Fibroblast of villous mesenchyme (primary cell): ENCODE results near the gene CLTA. TPM values are rescaled to one million over a fixed set of nuclear protein-coding genes. Genes with fewer than 3 reads are reported as not detected.
A peak's percentile ranks its signal among the peaks of the same experiment; 100 is the strongest.
"Not testable (repeated sequence)": the region's sequence is repeated elsewhere in the genome, so short reads cannot be mapped to it uniquely, and the experiment has no call there.

Experiments
- DNase-seq: peaks from one replicate; pipeline ENCODE4 v3.0.0-alpha.2; 2010; ENCODE audit warnings: low read depth
- H3K4me3 ChIP-seq: 2 replicates; pipeline ENCODE4 v1.5.1; 2011; ENCODE audit warnings: low read depth, mild to moderate bottlenecking, low read length
- total RNA-seq: library from RNA; depleted of rRNA; stranded (reverse); fragments of >200 nt; gene quantifications from 2 replicates; pipeline ENCODE4 v1.2.3, GENCODE V29; 2012
- TF ChIP-seq, protein P1 (sequence below): IDR thresholded peaks from 2 replicates; pipeline ENCODE4 v1.5.1; 2012; ENCODE audit warnings: low read depth, mild to moderate bottlenecking, low read length; ENCODE audit not compliant: insufficient read depth

Gene CLTA
- total RNA-seq, 1 donor = 194 TPM

DNA sequence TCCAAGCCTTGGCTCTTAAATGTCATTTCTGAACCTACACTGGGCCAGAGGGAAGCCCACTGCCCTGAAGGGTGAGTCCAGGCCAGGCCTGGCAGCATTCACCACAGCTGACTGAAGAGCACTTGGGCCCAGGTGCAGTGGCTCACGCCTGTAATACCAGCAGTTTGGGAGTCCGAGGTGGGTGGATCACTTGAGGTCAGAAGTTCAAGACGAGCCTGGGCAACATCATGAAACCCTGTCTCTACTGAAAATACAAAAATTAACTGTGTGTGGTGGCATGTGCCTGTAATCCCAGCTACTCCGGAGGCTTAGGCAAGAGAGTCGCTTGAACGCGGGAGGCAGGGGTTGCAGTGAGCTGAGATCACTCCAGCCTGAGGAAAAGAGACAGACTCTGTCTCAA, 16.4 kb upstream of the CLTA start:
- DNase-seq = no peak
- H3K4me3 ChIP-seq = no peak overlapping the region
- TF ChIP-seq, protein P1, sequence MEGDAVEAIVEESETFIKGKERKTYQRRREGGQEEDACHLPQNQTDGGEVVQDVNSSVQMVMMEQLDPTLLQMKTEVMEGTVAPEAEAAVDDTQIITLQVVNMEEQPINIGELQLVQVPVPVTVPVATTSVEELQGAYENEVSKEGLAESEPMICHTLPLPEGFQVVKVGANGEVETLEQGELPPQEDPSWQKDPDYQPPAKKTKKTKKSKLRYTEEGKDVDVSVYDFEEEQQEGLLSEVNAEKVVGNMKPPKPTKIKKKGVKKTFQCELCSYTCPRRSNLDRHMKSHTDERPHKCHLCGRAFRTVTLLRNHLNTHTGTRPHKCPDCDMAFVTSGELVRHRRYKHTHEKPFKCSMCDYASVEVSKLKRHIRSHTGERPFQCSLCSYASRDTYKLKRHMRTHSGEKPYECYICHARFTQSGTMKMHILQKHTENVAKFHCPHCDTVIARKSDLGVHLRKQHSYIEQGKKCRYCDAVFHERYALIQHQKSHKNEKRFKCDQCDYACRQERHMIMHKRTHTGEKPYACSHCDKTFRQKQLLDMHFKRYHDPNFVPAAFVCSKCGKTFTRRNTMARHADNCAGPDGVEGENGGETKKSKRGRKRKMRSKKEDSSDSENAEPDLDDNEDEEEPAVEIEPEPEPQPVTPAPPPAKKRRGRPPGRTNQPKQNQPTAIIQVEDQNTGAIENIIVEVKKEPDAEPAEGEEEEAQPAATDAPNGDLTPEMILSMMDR = no peak

DNA sequence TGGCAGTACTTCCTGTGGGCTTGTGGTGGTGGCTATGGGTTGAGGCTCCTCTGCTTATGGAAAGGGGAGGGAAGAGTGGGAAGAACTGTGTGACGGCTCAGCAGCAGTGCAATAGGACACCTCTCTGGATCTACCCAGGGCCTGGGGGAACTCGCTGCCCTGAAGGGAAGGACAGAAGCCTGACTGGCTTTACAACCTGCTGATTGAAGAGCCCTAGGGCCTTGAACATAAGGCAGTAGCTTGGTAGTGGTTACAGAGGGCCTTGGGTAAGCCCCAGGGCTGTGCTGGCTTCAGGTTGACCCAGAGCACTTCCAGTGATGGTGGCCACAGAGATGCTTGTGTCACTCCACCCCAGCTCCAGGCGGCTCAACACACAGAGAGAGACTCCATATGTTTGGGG, 16.0 kb upstream of the CLTA start:
- DNase-seq = no peak
- no peak overlapping the region for H3K4me3 ChIP-seq
- TF ChIP-seq, protein P1 = no peak

DNA sequence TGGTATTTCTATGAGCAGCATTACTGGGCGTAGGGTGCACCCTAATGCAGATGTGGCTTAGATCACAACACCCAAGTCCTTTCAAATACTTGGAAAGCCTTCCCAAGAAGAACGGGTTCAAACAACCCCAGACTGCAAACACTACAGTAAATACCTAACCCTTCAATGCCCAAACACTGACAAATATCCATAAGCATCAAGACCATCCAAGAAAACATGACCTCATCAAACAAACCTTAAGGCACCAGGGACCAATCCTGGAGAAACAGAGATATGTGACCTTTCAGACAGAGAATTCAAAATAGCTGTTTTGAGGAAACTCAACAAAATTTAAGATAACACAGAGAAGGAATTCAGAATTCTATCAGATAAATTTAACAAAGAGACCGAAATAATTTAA, 15.5 kb upstream of the CLTA start:
- not testable (repeated sequence) for DNase-seq, H3K4me3 ChIP-seq

DNA sequence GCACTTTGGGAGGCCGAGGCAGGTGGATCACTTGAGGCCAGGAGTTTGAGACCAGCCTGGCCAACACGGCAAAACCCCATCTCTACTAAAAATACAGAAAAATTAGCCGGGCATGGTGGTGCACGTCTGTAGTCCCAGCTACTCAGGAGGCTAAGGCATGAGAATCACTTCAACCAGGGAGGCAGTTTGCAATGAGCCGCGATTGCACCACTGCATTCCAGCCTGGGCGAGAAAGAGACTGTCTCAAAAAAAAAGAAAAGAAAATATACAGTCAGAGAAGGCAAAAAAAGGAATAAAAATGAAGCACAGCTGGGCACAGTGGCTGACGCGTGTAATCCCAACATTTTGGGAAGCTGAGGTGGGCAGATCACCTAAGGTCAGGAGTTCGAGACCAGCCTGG, 14.2 kb upstream of the CLTA start:
- not testable (repeated sequence) for DNase-seq, H3K4me3 ChIP-seq

DNA sequence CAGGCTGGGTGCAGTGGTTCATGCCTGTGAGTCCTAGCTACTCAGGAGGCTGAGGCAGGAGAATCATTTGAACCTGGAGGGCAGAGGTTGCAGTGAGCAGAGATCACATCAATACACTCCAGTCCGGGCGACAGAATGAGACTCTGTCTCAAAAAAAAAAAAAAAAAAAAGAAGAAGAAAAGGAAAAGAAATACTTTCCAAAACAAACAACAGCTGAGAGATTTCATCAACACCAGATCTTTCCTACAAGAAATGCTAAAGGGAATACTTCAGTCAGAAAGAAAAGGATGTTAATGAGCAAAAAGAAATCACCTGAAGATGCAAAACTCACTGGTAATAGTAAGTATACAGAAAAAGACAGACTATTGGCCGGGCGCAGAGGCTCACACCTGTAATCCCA, 13.2 kb upstream of the CLTA start:
- TF ChIP-seq, protein P1 = no peak
- H3K4me3 ChIP-seq = no peak overlapping the region
- DNase-seq = no peak

DNA sequence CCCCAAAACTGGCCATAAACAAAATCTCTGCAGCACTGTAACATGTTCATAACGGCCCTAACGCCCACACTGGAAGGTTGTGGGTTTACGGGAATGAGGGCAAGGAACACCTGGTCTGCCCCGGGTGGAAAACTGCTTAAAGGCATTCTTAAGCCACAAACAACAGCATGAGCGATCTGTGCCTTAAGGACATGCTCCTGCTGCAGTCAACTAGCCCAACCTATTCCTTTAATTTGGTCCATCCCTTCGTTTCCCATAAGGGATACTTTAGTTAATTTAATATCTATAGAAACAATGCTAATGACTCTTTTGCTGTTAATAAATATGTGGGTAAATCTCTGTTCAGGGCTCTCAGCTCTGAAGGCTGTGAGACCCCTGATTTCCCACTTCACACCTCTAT, 10.5 kb upstream of the CLTA start:
- DNase-seq, H3K4me3 ChIP-seq: not testable (repeated sequence)

DNA sequence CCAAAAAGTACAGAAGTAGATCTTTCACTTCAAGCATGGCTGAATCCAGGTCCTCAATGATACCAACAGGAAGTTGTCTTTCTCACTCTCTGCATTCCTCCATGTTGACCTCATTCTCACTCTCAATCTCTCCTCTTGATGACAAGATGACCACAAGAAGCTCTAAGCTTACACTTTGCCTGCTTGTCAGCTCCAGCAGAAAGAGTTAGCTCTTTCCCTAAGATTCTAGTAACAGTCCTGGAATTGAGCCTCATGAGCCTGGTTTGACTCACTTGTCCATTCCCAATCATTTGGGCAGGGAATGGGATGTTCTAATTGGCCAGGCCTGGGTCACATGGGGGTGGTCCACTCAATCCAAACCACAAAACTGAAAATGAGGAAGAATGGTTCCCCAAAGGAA, 3.3 kb upstream of the CLTA start:
- TF ChIP-seq, protein P1 = no peak
- no peak for DNase-seq
- no peak overlapping the region for H3K4me3 ChIP-seq

DNA sequence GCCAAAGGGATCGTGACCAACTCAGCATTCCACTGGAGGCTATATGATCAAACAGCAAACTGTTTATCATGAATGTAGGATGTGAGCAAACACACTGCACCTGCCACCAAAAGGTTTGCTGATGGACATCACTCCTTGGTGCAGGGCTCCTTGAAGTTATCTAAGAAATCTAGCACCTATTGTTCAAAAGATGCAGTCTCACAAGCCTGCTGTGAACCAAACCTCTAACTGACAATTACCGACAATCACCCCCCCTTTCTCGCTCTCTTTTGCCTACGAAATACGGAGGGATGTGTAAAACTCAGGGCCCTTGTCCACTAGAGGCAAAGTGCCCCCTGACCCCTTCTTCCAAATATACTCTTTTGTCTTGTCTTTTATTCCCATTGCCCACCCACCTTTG, 2.5 kb upstream of the CLTA start:
- DNase-seq = no peak
- TF ChIP-seq, protein P1 = no peak
- H3K4me3 ChIP-seq = no peak overlapping the region

DNA sequence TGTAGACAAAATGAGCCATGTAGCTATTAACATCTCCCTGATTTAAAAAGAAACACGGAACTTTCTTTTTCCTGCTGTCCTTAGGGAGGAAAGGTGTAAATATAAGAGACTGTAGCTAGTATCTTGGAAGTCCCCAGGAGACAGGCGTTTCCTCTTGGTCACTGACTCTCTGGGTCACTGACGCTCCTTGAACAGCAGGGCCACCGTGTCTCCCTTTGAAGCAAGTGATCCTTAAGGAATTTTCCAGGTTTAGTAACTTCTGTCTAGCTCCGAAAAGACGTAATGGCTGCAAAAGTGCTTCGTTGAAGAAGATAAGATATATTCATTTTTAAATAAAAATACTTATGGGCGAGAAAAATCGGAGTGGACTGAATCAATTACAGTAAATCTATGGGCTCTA, 745 bp upstream of the CLTA start:
- H3K4me3 ChIP-seq = peak overlapping the region; percentile 93
- TF ChIP-seq, protein P1 = no peak
- DNase-seq = no peak
